CD4-positive, alpha-beta memory T cell (primary cell): ENCODE measurements around the gene TM7SF2. TPM values are rescaled to one million over a fixed set of nuclear protein-coding genes. Genes with fewer than 3 reads are reported as not detected.
A peak's percentile ranks its signal among the peaks of the same experiment; 100 is the strongest.
"Not testable (repeated sequence)": the region's sequence is repeated elsewhere in the genome, so short reads cannot be mapped to it uniquely, and the experiment has no call there.

ENCODE experiments used
- CTCF ChIA-PET: fragments of 350-600 bp; sonication (Branson Sonifier 250); formaldehyde crosslinking; loops from one replicate; lab custom pipeline; 2021; ENCODE audit warnings: inconsistent platforms; ENCODE audit not compliant: partially characterized antibody; lab: Charles Lee
- POLR2A ChIA-PET: fragments of 350-600 bp; sonication (Branson Sonifier 250); formaldehyde crosslinking; loops from one replicate; lab custom pipeline; 2021; ENCODE audit not compliant: partially characterized antibody; lab: Charles Lee
- DNase-seq, 5 donors: peaks; one replicate each; pipeline versions ENCODE4 v3.0.0 to v3.0.0-alpha.2; 2020 to 2022; ENCODE audit warnings: mixed read lengths in 1 of 5
- H3K27ac ChIP-seq: one replicate; pipeline ENCODE4 v1.7.0; 2013; ENCODE audit warnings: low read depth, low read length
- H3K27me3 ChIP-seq: 2 replicates; pipeline ENCODE4 v1.7.0; 2013; ENCODE audit warnings: mild to moderate bottlenecking, low read length, moderate library complexity; ENCODE audit not compliant: insufficient read depth
- H3K36me3 ChIP-seq: 2 replicates; pipeline ENCODE4 v1.7.0; 2013; ENCODE audit warnings: mild to moderate bottlenecking, low read length, moderate library complexity; ENCODE audit not compliant: insufficient read depth
- H3K4me1 ChIP-seq: 2 replicates; pipeline ENCODE4 v1.7.0; 2013; ENCODE audit warnings: mild to moderate bottlenecking, low read length, moderate library complexity; ENCODE audit not compliant: insufficient read depth
- H3K4me3 ChIP-seq, 2 donors: one replicate each; pipeline ENCODE4 v1.7.0; 2013; ENCODE audit warnings: low read length in 2 of 2, mild to moderate bottlenecking in 1 of 2
- H3K9me3 ChIP-seq, 2 donors: one replicate each; pipeline ENCODE4 v1.7.0; 2013; ENCODE audit warnings: low read length in 2 of 2, control low read depth in 1 of 2; ENCODE audit not compliant: control insufficient read depth in 1 of 2
- H3K27ac Mint-ChIP-seq, 7 donors: one replicate each; pipeline ENCODE4 v1.8.0; 2020 to 2021; ENCODE audit warnings: mixed read lengths in 7 of 7, mild to moderate bottlenecking in 6 of 7, inconsistent platforms in 3 of 7, moderate library complexity in 3 of 7
- H3K27me3 Mint-ChIP-seq, 2 donors: one replicate each; pipeline ENCODE4 v1.8.0; 2020 to 2021; ENCODE audit warnings: mixed read lengths in 2 of 2
- H3K36me3 Mint-ChIP-seq, 2 donors: one replicate each; pipeline ENCODE4 v1.8.0; 2020 to 2021; ENCODE audit warnings: mixed read lengths in 2 of 2, inconsistent platforms in 1 of 2, mild to moderate bottlenecking in 1 of 2
- H3K4me1 Mint-ChIP-seq, 4 donors: one replicate each; pipeline ENCODE4 v1.8.0; 2020 to 2021; ENCODE audit warnings: mixed read lengths in 4 of 4, mild to moderate bottlenecking in 1 of 4
- H3K4me3 Mint-ChIP-seq, 8 donors: one replicate each; pipeline ENCODE4 v1.8.0; 2020 to 2021; ENCODE audit warnings: mixed read lengths in 8 of 8, mild to moderate bottlenecking in 7 of 8, moderate library complexity in 6 of 8, inconsistent platforms in 3 of 8
- H3K9me3 Mint-ChIP-seq, 8 donors: one replicate each; pipeline ENCODE4 v1.8.0; 2020 to 2021; ENCODE audit warnings: mixed read lengths in 8 of 8, mild to moderate bottlenecking in 5 of 8, inconsistent platforms in 3 of 8, moderate library complexity in 1 of 8
- intact Hi-C: fragments of 100-400 bp; cut with micrococcal nuclease; formaldehyde crosslinking; loops from one replicate; pipeline ENCODE4 v1.15.1; 2023
- polyA plus RNA-seq, 2 donors: library from polyadenylated mRNA; unstranded; fragments of 300-500 nt; fragmentation: Illumina TruSeq; gene quantifications; one replicate each; pipeline ENCODE4 v1.2.3, GENCODE V29; 2021
- total RNA-seq, 2 experiments: library from RNA; stranded (reverse); gene quantifications; one replicate each; pipeline ENCODE4 v1.2.3, GENCODE V29; 2021

TM7SF2 gene
- total and polyA plus RNA-seq, 4 experiments from 2014 or later: 9.1 to 27.2 (median 17.2) TPM

DNA sequence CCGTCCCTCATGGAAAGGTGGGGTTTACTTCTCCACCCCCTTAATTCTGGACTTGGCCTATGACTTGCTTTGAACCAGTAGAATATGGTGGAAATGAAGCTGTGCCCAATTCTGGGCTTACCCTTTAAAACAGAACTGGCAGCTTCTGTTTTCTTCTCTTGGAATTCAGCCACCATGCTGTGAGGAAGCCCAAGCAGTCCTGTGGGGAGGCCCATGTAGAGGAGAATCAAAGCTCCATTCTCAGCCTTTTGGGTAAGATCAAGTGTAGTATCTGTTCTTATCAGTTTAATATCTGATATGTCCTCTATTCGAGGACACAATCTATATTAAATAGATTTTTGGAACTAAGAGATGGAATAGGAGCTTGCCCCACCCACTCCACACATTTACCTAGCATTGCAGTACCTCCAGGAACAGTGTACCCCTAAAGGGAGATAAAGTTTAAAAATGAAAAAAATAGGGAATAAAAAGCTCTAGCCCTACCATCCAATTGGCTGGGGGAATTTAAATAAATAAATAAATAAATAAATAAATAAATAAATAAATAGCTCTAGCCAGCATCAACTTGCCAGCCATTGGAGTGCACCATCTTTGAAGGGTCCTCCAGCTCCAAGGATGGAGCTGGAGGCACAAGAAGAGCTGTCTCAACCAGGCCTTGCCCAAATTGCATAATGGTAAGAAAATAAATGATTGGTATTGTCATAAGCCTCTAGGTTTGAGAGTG, 35.8 kb downstream of the TM7SF2 start:
- H3K27ac Mint-ChIP-seq: no peak overlapping the region
- H3K9me3 ChIP-seq: no peaks in the 10 kb centered on the region
- H3K4me1 ChIP-seq: no peaks in the 10 kb centered on the region
- no peak overlapping the region for H3K4me3 ChIP-seq
- intact Hi-C loops: no loop called here
- H3K4me1 Mint-ChIP-seq: peaks cover 0 to 4% (median 1%) of the 10 kb centered on the region in 4 donors
- peaks cover 0 to 4% (median 0%) of the 10 kb centered on the region in 8 donors for H3K9me3 Mint-ChIP-seq
- H3K27ac ChIP-seq: no peak overlapping the region
- CTCF ChIA-PET: no interaction called here
- POLR2A ChIA-PET: interaction anchor here (0.9 kb wide), 1 partner anchor 13 kb away, joined by 6 read pairs; the partner anchor contains the start of gene SYVN1
- H3K27me3 ChIP-seq: no peaks in the 10 kb centered on the region
- no peaks in the 10 kb centered on the region for H3K36me3 Mint-ChIP-seq
- DNase-seq: no peak
- H3K4me3 Mint-ChIP-seq: no peak overlapping the region
- no peaks in the 10 kb centered on the region for H3K36me3 ChIP-seq
- peaks cover 1 to 2% of the 10 kb centered on the region in 2 donors for H3K27me3 Mint-ChIP-seq

GRCh38 chr11:65148657-65149056, 37.0 kb downstream of the TM7SF2 start:
- H3K27ac ChIP-seq: no peak overlapping the region
- intact Hi-C loops: no loop called here
- H3K27ac Mint-ChIP-seq: no peak overlapping the region
- H3K4me3 ChIP-seq: no peak overlapping the region
- H3K36me3 Mint-ChIP-seq: no peaks in the 10 kb centered on the region
- H3K4me3 Mint-ChIP-seq: no peak overlapping the region
- peaks cover 0 to 4% (median 0%) of the 10 kb centered on the region in 8 donors for H3K9me3 Mint-ChIP-seq
- no peaks in the 10 kb centered on the region for H3K4me1 ChIP-seq
- no peaks in the 10 kb centered on the region for H3K9me3 ChIP-seq
- H3K27me3 Mint-ChIP-seq: peaks cover 0 to 2% of the 10 kb centered on the region in 2 donors
- no peak for DNase-seq
- CTCF ChIA-PET: interaction anchor here (0.7 kb wide), 1 partner anchor 73 kb away, joined by 3 read pairs; no protein-coding TSS in a partner anchor
- peaks cover 0 to 4% (median 1%) of the 10 kb centered on the region in 4 donors for H3K4me1 Mint-ChIP-seq
- H3K36me3 ChIP-seq: no peaks in the 10 kb centered on the region
- POLR2A ChIA-PET: no interaction called here
- H3K27me3 ChIP-seq: no peaks in the 10 kb centered on the region

- H3K36me3 Mint-ChIP-seq, DNase-seq, H3K27me3 ChIP-seq, H3K4me1 ChIP-seq, H3K9me3 Mint-ChIP-seq, H3K9me3 ChIP-seq, intact Hi-C loops, CTCF ChIA-PET, H3K27ac ChIP-seq, H3K4me3 ChIP-seq, H3K4me1 Mint-ChIP-seq, H3K27me3 Mint-ChIP-seq, POLR2A ChIA-PET, H3K27ac Mint-ChIP-seq, H3K36me3 ChIP-seq, H3K4me3 Mint-ChIP-seq: not testable (repeated sequence)
Measured at GRCh38 chr11:65150131-65150508, 38.4 kb downstream of the TM7SF2 start.

GRCh38 chr11:65150509-65151299, 39.0 kb downstream of the TM7SF2 start:
- intact Hi-C loops: no loop called here
- ChIA-PET CTCF (no interaction called here), POLR2A (no interaction called here)

GRCh38 chr11:65151331-65151899, 39.7 kb downstream of the TM7SF2 start:
- Mint-ChIP-seq H3K27ac (peak overlapping the region in 1 of 7 donors; percentile 4), H3K9me3 (peaks cover 0 to 4% (median 0%) of the 10 kb centered on the region in 8 donors), H3K4me3 (no peak overlapping the region), H3K36me3 (no peaks in the 10 kb centered on the region), H3K4me1 (peaks cover 0 to 4% (median 1%) of the 10 kb centered on the region in 4 donors), H3K27me3 (no peaks in the 10 kb centered on the region)
- H3K4me3 ChIP-seq: no peak overlapping the region
- H3K4me1 ChIP-seq: no peaks in the 10 kb centered on the region
- H3K27me3 ChIP-seq: no peaks in the 10 kb centered on the region
- H3K36me3 ChIP-seq: no peaks in the 10 kb centered on the region
- H3K27ac ChIP-seq: no peak overlapping the region
- CTCF ChIA-PET: no interaction called here
- POLR2A ChIA-PET: no interaction called here
- no peaks in the 10 kb centered on the region for H3K9me3 ChIP-seq
- no peak for DNase-seq
- intact Hi-C loops: no loop called here

More at GRCh38 chr11:65150509-65151299, 39.0 kb downstream of the TM7SF2 start:
- Mint-ChIP-seq H3K9me3 (peaks cover 0 to 4% (median 0%) of the 10 kb centered on the region in 8 donors), H3K4me1 (peaks cover 0 to 4% (median 1%) of the 10 kb centered on the region in 4 donors), H3K36me3 (no peaks in the 10 kb centered on the region), H3K4me3 (no peak overlapping the region), H3K27me3 (no peaks in the 10 kb centered on the region), H3K27ac (peak overlapping the region in 2 of 7 donors; percentile 10 to 65)
- H3K4me1 ChIP-seq: no peaks in the 10 kb centered on the region
- H3K27me3 ChIP-seq: no peaks in the 10 kb centered on the region
- no peak overlapping the region for H3K4me3 ChIP-seq
- DNase-seq: no peak
- H3K36me3 ChIP-seq: no peaks in the 10 kb centered on the region
- no peak overlapping the region for H3K27ac ChIP-seq
- no peaks in the 10 kb centered on the region for H3K9me3 ChIP-seq

- H3K4me3 ChIP-seq: no peak overlapping the region
- Mint-ChIP-seq H3K4me3 (no peak overlapping the region), H3K9me3 (peaks cover 0 to 4% (median 0%) of the 10 kb centered on the region in 8 donors), H3K27me3 (no peaks in the 10 kb centered on the region), H3K4me1 (peaks cover 0 to 4% (median 1%) of the 10 kb centered on the region in 4 donors), H3K36me3 (no peaks in the 10 kb centered on the region), H3K27ac (peak overlapping the region in 1 of 7 donors; percentile 69)
- no peaks in the 10 kb centered on the region for H3K4me1 ChIP-seq
- ChIA-PET POLR2A (no interaction called here), CTCF (no interaction called here)
- H3K9me3 ChIP-seq: no peaks in the 10 kb centered on the region
- intact Hi-C loops: no loop called here
- H3K27me3 ChIP-seq: no peaks in the 10 kb centered on the region
- no peak for DNase-seq
- no peaks in the 10 kb centered on the region for H3K36me3 ChIP-seq
- no peak overlapping the region for H3K27ac ChIP-seq
Measured at GRCh38 chr11:65152122-65152521, 40.5 kb downstream of the TM7SF2 start.

GRCh38 chr11:65156256-65156655, 44.6 kb downstream of the TM7SF2 start:
- H3K27me3 Mint-ChIP-seq: peaks cover 0 to 4% of the 10 kb centered on the region in 2 donors
- intact Hi-C loops: no loop called here
- CTCF ChIA-PET: no interaction called here

More at GRCh38 chr11:65156256-65156655, 44.6 kb downstream of the TM7SF2 start:
- H3K4me1 Mint-ChIP-seq: peaks cover 0 to 2% (median under 1%) of the 10 kb centered on the region in 4 donors
- H3K27ac Mint-ChIP-seq: no peak overlapping the region
- no peaks in the 10 kb centered on the region for H3K27me3 ChIP-seq
- no peak overlapping the region for H3K4me3 ChIP-seq
- DNase-seq: no peak
- no peaks in the 10 kb centered on the region for H3K9me3 ChIP-seq
- no peak overlapping the region for H3K27ac ChIP-seq
- no peaks in the 10 kb centered on the region for H3K9me3 Mint-ChIP-seq
- no peaks in the 10 kb centered on the region for H3K4me1 ChIP-seq
- H3K36me3 Mint-ChIP-seq: no peaks in the 10 kb centered on the region
- H3K4me3 Mint-ChIP-seq: no peak overlapping the region
- no peaks in the 10 kb centered on the region for H3K36me3 ChIP-seq
- POLR2A ChIA-PET: no interaction called here
